GM18505 (cell line): ENCODE measurements around the gene LIPE.
"Not testable (repeated sequence)": the region's sequence is repeated elsewhere in the genome, so short reads cannot be mapped to it uniquely, and the experiment has no call there.

ENCODE experiments used
- ATAC-seq: cut with Tn5 transposase; IDR thresholded peaks from one replicate; pipeline ENCODE4 v1.9.1; 2021; ENCODE audit not compliant: unreplicated experiment
- POLR2A ChIP-seq: IDR thresholded peaks from 4 replicates; pipeline ENCODE4 v1.6.1; 2011; ENCODE audit warnings: borderline replicate concordance; ENCODE audit not compliant: insufficient read depth, insufficient read length; ENCODE audit errors: extremely low read depth

The LIPE gene

DNA sequence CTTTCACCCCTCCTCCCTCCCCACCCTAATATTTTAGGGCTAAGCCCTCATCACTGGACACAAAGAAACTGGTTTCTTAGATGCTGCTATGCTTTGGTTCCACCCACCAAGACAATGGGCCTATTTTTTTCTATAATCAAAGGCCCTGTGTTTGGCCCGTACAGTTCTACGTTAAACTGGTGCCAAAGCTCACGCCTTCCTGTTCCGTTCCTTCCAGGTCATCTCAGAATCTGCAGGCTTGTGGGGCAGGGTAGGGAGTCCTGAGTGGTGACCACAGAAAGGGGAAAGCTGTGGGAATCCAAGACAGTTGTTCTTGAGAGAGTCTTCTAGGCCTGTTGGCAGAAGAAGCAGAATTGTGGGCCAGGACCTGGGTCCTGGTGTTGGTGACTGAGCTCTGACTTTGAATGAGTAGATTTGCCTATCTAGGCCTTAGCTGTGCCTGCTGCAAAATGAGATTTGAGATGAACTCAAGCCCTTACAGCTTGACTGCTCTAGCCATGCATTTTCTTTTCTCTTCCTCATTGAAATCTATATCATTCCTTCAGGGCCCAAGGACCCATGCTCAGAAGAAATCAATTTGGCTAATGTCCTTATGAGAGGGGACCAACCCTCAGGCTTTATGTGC, 34.6 kb upstream of the LIPE start:
- no peak for ATAC-seq
- no peak for TF ChIP-seq POLR2A

DNA sequence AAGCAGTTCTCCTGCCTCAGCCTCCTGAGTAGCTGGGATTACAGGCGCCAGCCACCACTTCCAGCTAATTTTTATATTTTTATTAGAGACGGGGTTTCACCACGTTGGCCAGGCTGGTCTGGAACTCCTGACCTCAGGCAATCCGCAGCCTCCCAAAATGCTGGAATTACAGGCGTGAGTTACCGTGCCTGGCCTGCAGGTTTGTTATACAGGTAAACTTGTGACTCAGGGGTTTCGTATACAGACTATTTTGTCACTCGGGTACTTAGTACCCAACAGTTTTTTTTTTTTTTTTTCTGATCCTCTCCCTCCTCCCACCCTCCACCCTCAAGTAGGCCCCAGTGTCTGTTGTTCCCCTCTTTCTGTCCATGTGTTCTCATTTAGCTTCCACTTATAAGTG, 34.0 kb upstream of the LIPE start:
- ATAC-seq = not testable (repeated sequence)

DNA sequence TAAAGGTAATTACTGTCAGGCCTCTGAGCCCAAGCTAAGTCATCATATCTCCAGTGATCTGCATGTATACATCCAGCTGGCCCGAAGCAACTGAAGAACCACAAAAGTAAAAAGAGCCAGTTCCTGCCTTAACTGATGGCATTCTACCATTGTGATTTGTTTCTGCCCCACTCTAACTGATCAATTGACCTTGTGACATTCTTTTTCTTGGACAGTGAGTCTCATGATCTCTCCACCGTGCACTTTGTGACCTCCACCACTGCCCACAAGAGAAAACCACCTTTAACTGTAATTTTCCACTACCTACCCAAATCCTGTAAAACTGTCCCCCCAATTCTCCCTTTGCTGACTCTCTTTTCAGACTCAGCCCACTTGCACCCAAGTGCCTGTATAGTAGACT, 32.7 kb upstream of the LIPE start:
- no peak for ATAC-seq
- no peak for TF ChIP-seq POLR2A

DNA sequence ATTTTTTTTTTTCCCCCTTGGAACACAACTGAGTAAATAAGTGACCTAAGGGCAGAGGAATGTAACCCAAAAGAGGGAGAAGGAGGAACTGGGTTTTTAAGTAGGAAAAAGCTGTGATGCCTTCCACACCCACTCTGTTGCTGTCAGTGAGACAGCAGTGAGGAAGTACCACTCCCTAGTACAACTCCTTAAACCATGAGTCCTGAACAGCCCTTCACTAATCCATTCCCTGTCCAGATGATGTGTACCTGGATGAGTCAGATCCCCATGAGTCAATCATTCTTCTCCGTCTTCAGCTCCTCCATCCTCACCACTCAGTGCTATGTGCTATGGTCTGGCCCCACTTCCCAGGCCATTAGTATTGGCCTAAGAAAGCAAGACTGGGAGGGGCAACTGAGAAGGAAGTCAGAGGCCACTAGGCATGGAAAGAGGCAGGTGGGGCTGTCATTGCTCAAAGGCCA, 28.5 kb upstream of the LIPE start:
- no peak for ATAC-seq
- no peak for TF ChIP-seq POLR2A

DNA sequence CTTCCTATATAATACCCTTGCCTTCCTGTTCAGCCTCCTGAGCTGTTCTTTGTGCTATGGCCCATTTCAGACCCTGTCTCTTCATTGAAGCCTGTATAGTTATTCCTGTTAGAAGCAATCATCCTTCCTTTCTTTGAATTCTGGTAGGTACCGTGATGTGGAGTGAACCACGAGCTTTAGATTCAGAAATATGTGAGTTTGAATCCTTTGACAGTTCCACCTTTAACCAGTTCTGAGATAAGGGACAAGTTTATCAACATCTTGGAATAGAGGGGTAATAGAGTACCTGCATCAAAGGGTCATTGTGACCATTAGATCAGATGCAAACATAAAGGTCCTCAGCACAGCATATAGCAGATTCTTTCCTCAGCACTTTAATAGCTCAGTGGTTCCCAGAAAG, 27.9 kb upstream of the LIPE start:
- TF ChIP-seq POLR2A = no peak

DNA sequence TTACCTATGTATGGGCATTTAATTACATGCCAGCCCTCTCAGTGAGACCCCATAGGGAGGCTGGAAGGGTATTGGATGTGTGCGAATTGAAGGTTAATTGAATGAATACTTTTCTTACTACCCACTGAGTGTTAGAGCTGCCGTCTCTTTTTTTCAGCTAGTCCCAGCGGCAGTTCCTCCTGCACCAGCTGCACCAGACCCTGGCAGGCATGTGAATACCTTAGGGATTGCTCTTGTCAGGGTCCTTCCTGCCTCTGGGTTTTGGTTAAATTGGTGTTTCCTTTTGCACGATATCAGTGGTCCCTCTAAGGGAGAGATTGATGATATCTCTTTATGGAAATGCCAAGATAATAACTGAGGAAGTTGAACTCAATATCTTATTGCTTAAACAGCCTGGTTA, 25.4 kb upstream of the LIPE start:
- ATAC-seq = no peak
- TF ChIP-seq POLR2A = no peak

More for the DNA sequence above, 27.9 kb upstream of the LIPE start:
- ATAC-seq = no peak

DNA sequence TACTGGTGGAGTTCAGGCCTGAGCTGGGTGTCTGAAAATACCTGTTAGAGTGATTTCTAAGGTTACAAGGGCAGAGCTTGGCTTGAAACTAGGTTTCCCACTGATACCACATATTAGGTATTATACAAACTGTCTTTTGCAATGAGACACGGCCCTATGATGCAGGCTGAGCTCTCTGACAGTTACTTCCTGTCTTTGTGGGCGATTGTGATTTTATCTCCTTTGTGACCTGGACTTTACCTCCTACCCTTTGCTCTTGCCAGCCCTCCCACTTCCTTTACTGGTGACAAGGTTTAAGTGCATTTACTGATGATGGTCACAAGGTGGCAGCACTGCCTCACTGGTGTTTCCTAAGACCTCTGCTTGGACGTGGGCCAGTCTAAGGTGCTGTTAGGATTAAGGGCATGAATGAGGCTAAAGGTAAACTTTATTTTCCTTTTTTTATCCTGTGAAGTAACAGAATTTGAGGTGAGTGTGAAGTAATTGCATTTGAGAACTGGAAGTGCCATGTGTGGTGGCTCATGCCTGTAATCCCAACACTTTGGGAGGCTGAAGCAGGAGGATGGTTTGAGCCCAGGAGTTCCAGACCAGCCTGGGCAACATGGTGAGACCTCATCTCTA, 23.2 kb upstream of the LIPE start:
- ATAC-seq = peak; percentile 93
- no peak for TF ChIP-seq POLR2A

DNA sequence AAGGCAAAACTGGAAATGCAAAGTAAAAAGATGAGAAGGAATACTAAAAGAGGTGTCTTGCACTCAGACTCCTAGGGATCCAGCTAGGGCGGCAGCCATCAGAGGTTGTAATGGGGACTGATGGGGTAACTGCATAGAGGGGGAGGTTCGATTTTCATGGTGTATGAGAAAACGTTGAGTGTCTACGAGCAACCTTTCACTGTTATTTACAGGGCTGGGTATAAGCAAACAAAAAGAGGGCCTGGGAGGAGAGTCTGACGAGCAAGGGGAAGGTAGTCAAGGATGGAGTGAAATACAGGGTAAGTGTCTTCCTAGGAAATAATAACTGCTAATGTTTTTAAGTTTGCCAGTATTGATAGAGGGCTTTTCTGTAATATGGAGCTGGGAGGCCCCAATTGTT, 21.1 kb upstream of the LIPE start:
- ATAC-seq = not testable (repeated sequence)

DNA sequence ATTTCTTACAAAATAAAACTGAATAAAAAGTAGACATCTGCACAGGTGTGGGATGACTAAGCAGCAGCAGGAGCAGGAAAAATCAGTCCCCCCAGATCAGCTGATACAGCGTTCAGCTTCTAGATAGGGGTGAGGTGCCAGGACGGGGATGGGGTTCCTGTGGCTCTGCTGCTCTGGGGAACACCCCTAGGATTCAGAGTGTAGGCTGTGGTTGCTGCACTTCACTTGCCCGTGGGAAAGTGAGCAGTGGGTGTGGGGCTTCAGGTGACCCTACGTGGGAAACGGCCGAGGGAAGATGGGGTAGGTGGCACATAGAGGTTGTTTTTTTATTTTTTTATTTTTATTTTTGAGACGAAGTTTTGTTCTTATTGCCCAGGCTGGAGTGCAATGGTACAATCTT, 18.8 kb upstream of the LIPE start:
- ATAC-seq = no peak
- no peak for TF ChIP-seq POLR2A

DNA sequence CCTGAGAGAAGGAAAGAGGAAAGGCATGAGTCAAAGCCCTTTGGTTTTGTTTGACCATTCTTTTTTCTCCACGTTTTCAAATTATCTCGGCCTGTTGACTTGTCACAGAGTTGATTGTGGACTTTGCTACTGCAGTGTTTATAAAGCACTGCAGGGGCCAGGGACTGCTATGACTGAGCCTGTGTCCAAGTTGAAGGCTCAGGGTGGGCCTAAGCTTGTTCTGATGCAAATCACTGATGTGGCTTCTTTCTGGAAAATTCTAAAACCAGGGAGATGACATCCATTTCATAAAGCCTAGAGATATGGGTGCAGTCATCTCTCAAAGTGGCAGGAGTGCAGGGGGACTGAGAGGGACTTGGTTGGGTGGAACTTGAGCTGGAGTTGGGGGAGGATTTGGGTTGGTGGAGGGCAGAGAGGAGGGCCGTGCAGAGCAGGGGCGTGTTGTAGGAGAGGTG, 16.8 kb upstream of the LIPE start:
- TF ChIP-seq POLR2A = no peak
- no peak for ATAC-seq

DNA sequence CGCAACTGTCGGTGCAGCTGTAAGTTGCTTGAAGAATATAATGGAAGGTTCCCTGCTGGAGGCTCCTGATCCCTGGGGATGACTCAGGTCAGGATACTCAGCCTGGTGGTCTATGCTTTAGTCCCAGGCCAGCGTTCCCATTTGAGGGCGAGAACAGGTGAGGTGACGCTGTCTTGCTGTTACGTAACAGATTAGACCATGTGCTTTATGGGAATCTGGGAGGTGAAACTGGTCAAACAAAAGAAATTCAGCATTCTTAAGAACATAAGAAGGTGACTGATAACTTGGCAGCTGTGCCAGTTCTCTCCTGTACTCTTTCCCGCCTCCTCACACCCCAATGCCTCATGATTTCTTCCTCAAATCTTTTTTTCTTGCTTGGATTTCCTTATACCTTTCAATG, 15.6 kb upstream of the LIPE start, which contains the start of gene CXCL17:
TSS of gene CXCL17 (minus strand) at position 114 of the 400 bp plus-strand sequence. CDS start 114 bp downstream, outside the sequence.
- no peak for ATAC-seq

DNA sequence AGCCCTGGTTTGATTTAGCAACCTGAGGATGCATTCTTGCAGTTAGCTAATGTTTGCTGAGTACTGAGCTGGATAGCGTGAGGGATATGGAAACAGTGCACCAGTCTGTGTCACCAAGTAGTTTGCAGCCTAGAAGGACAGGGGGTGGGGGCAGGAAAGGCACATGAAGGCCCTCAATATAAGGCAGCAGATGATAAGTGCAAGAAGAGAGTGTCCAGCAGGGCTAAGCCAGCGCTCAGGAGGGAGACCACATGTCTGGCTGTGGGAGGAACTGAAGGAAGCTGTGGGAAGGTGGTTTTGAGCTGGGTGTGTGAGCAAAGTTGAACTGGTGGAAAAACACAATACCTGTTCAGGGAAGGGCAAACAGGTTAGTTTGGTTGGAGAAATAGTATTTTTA, 13.9 kb upstream of the LIPE start:
- no peak for TF ChIP-seq POLR2A
- ATAC-seq = no peak

More for the DNA sequence above, 15.6 kb upstream of the LIPE start, which contains the start of gene CXCL17:
- no peak for TF ChIP-seq POLR2A

DNA sequence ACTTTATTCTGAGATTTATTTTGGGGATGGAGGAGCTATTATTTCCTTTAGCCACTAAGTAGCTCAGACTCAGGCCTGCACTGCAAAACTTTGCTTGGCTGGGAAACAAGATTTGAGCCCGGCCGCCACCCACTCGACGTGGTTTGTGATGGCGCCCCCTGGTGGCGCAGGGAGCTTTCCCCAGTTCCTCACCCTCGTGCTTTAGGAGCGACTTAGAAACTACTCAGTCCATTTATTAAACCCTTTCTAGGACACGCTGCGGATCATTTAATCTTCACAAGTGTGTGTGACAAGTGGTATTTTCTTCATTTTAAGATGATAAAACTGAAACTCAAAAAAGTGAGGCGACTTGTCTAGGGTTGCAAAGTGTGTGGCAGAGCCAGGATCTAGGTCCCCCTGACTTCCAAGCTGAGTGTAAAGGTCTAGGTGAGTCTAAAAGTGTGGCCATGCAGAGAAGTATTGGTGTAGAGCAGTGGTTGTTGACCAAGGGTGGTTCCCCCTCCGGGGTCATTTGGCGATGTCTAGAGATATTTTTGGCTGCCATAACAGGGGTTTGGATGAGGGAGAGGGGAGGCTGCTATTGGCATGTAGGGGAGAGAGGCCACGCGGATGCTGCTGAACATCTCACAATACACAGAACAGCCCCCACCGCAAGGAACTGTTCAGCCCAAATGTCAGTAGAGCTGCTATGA, 13.3 kb upstream of the LIPE start:
- no peak for TF ChIP-seq POLR2A
- ATAC-seq = no peak

DNA sequence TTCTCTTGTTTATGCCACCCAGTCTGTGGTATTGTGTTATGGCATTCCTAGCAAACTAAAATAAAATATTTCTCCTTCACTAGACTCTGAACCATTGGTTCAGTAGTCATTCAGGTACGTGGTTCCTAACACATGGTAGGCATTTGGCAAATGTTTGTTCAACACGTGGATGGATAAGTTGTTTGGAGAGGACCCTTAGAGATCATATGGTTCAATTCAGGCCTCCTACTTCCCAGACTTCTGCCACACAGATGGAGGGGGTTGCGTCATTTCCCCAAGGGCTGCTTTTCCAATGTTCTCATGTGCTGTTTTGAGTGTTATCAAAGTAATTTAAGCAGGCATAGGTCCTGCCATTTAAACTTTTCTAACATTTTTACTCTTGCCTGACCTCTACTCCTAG, 8.8 kb upstream of the LIPE start:
- no peak for TF ChIP-seq POLR2A
- ATAC-seq = no peak
